Right forelimb (tissue), 1 donor: ENCODE results near the gene HELZ.
"Not testable (repeated sequence)": the region's sequence is repeated elsewhere in the genome, so short reads cannot be mapped to it uniquely, and the experiment has no call there.

Source experiments
- DNase-seq: peaks from one replicate; pipeline ENCODE4 v3.0.0-alpha.2; 2018

Gene HELZ

GRCh38 chr17:67109111-67109510, 135.9 kb downstream of the HELZ start:
- DNase-seq, result no peak

DNA sequence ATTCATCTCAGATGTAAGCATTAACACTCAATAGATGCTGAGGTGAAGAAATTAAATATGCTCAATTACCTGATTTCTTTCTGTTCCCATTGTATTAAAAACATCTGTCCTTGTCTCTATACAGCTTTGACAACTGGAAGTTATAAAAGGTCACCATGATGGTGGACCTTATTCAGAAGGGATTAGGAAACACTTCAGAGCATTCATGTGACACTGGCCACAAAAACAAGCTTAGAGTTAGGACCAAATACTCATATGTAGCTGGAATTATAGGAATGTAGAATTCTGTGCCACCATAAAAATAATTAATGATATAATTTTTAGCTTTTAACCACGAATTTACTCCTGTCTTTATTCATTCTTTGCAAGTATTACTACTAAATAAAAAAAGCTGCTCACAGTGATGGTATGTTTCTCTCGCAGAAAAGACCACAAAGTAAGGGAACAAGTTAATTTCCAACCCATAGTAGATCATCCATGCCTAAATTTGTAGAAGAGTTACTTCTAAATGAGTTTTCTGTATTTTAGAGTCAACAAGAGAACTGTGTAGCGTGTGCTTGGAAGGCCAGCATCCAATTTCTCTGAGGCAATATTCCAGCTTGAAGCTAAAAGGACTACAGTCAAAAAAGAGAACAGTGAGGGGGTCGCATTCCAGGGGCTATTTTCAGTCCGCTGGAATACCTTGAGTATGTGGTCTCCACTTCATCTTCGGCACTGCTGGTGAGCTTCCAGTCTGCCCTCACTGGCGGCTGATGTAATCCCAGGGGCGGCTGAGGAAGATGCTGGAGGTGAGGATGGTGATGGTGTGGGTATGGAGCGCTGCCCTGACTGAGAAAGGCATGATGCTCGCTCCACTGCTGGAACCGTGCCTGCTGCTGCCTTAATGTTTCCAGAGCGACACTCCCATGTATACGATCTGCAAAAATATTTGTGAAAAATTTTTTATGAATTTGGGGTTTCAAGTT, 136.9 kb downstream of the HELZ start:
- DNase-seq, result peak; percentile 53

DNA sequence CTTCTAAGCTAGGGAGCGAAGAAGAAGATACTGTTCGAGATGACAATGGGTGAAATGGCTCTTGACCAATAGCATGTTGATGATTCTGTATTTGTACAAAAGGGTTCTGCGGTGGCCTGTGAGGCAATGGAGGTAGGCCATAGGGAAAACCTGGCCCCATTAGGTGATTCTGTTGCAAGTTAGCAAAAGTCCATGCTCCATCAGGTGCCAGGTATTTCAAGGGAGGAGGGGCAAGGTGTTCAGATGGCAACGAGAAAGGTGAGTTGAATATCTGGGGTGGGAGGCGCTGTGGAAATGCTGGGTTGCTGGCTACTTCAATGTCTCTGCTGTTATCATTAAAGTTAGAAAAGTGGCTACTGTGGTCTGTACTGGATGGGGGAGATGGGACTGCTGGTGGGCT, 137.8 kb downstream of the HELZ start:
- DNase-seq, result no peak

GRCh38 chr17:67105213-67105612, 139.8 kb downstream of the HELZ start:
- no peak for DNase-seq

DNA sequence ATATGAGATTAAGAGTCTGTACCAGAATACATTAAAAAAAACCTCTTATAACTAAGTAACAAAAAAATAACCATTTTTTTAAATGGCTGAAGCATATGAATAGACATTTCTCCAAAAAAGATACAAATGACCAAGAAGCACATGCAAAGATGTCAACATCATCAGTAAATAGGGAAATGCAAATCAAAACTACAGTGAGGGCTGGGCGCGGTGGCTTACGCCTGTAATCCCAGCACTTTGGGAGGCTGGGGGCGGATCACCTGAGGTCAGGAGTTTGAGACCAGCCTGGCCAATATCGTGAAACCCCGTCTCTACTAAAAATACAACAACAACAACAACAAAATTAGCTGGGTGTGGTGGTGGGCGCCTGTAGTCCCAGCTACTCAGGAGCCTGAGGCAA, 140.4 kb downstream of the HELZ start:
- not testable (repeated sequence) for DNase-seq

DNA sequence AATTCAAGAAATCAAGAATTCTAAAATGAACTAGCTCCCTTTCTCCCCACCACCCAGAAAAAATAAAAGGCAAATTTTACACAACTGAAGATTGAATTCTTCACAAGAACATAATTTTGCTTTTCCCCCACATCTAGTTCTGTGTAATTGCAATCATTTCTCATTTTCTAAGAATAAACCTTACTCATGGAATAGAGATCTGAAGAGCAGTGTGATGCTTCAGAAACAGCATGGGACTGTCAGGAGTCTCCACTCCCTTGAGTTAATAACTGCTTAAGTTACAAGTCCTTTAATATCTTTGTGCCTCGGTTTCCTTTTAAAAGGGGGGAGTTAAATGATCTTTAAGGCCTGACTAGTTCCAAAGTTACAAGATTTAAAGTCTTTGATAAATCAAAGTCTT, 147.0 kb downstream of the HELZ start:
- DNase-seq, result no peak

DNA sequence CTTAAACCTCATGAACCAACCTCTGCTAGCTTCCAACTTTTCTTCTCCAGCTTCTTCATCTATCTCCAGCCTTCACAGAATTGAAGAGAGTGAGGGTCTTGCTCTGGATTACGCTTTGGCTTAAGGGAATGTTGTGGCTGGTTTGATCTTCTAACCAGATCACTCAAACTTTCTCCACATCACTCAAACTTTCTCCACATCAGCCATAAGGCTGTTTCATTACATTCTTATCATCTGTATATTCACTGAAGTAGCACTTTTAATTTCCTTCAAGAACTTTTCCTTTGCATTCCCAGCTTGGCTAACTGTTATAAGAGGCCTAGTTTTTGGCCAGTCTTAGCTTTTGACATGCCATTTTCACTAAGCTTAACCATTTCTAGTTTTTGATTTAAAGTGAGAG, 148.4 kb downstream of the HELZ start:
- no peak for DNase-seq

- no peak for DNase-seq
These were observed 149.2 kb downstream of the HELZ start for GRCh38 chr17:67095803-67096202.

GRCh38 chr17:67095291-67095690, 149.7 kb downstream of the HELZ start:
- DNase-seq, result not testable (repeated sequence)

- DNase-seq, result no peak
These were observed 151.6 kb downstream of the HELZ start for GRCh38 chr17:67093348-67093747.

- not testable (repeated sequence) for DNase-seq
These were observed 152.3 kb downstream of the HELZ start for GRCh38 chr17:67092710-67093109.

DNA sequence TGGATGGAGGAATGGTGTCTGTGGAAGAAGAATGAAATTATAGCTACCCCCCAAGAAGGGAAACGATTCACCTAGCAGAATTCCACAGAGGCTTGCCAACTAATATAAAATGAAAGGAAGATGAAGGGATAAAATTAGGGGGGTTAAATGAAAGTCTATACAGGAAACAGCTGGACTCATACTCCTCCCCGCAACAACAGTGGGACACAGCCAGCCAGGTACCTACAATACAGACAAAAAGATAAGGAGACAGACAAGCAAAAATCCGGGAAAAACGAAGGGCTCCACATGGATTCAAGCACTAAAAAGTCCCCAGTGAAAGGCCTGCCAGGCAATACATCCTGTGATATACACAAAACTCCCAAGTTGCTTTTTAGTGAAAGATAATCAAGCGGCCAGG, 152.7 kb downstream of the HELZ start:
- no peak for DNase-seq

DNA sequence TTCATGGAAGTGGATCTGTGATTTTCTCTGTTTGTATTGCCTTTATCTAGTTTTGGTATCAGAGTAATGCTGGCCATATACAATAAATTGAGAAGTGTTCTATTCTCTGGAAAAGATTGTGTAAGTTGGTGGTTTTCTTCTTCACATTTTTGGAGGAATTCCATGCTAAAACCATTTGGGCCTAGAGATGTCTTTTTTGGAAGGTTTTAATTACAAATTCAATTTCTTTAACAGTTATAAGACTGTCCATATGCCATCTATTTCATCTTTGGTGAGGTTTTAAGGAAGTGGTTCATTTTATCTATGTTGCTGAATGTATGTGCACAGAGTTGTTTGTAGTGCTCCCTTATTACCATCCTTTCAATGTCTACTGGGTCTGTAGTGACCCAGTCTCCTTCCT, 154.7 kb downstream of the HELZ start:
- DNase-seq, result no peak

- no peak for DNase-seq
These were observed 156.4 kb downstream of the HELZ start for GRCh38 chr17:67088639-67089038.

GRCh38 chr17:67085406-67085805, 159.6 kb downstream of the HELZ start:
- no peak for DNase-seq

- DNase-seq, result no peak
These were observed 162.9 kb downstream of the HELZ start for GRCh38 chr17:67082107-67082506.

- no peak for DNase-seq
These were observed 164.2 kb downstream of the HELZ start for GRCh38 chr17:67080804-67081203.

- DNase-seq, result no peak
These were observed 165.5 kb downstream of the HELZ start for GRCh38 chr17:67079491-67079890.

DNA sequence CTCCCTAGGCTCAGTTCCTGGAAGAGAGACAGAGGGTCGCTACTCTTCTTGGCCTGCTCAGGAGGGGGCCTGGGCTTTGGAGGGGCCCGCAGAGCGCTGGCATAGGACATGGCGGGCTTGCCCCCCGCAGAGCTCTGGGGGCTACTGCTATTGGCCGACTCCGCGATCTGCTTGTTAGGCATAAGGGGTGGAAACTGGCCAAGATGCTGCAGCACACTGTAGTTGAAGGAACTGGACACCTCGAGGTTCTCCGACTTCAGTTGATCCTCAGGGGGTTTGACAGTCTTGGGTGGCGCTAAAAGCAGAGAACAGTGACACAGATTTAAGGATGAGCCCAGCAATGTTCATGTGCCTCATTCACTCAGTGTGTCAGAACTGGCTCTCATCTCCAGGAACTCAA, 166.7 kb downstream of the HELZ start:
- DNase-seq, result no peak

DNA sequence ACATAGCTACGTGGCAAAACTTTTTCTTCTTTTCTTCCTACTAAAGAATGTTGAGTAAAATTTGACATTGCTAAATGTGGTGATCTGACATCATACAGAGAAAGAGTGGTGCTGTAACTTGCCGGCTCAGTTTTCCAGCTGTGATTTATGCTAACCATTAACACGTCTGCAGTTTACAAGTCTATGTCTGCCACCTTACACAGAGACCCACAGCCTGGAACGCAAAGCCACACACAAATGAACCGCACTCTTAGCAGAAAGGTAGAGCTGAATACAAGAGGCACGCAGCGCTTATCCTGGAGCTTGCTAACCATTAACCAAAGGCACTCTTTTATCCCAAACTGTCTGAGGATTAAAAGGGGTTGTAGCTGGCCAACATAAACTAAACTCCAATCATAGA, 168.7 kb downstream of the HELZ start:
- no peak for DNase-seq

GRCh38 chr17:67074781-67075180, 170.2 kb downstream of the HELZ start:
- no peak for DNase-seq

- no peak for DNase-seq
These were observed 172.1 kb downstream of the HELZ start for GRCh38 chr17:67072885-67073284.

GRCh38 chr17:67071595-67071994, 173.4 kb downstream of the HELZ start:
- DNase-seq, result no peak

DNA sequence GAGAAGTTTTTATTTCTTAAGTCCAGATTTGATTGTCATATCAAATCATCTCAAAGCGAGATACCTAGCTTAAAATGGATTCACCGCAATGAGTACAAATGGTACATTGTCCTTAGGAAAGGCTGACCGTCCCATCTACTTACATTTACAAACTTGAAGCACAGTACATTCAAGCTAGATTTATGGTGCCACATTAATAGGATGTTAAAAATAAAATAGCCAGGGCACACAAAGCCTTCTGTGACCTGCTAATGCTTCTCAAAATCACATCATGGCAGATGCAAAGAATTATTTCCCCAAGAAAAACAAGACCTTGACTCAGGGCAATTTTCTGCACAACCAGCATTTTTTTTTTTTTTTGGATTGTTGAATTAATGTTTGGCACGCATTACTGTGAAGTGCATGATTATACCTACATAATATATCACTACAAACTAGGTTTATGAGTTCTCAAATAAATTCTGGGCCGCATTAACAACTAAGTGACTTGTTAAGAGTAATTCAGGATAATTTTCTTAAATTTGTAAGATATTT, 175.3 kb downstream of the HELZ start:
- DNase-seq, result no peak

DNA sequence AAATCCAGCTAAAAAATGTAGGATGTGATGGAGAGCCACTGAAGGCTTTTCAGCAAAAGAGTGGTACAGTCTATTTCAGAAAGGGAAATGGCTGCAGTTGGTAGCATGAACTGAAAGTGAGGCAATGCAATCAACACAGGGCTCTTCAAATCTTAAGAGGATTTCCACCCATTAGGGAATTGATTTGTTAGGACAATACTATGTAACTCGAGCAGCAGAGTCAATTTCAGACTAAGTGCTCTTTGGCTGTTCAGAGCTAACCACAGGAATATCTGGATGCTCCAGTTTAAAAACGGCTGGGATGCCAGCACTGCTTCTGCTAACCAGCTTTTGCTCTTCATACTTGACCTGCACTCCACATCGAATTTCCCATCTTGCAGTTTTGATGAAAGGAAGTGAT, 176.0 kb downstream of the HELZ start:
- DNase-seq, result no peak
